Activated CD8-positive, alpha-beta T cell treated with anti-CD3 and anti-CD28 coated beads, Interleukin-2, amount 10 ng/mL, durations not matched to agents 7 days and 5 days (primary cell): ENCODE measurements around the gene EPB41L4B. TPM values are rescaled to one million over a fixed set of nuclear protein-coding genes. Genes with fewer than 3 reads are reported as not detected.
"Not testable (repeated sequence)": the region's sequence is repeated elsewhere in the genome, so short reads cannot be mapped to it uniquely, and the experiment has no call there.

ENCODE experiments used
- ATAC-seq: fragments of 150-1000 bp; cut with Tn5 transposase; one replicate; pipeline ENCODE4 v1.10.0; 2021; ENCODE audit warnings: moderate library complexity
- CTCF ChIA-PET: fragments of 350-600 bp; sonication (Branson Sonifier 250); formaldehyde crosslinking; loops from one replicate; lab custom pipeline; 2021; ENCODE audit warnings: antibody characterized with exemption; lab: Charles Lee
- POLR2A ChIA-PET: fragments of 350-600 bp; sonication (Branson Sonifier 250); formaldehyde crosslinking; loops from one replicate; lab custom pipeline; 2021; ENCODE audit warnings: antibody characterized with exemption; lab: Charles Lee
- DNase-seq: peaks from one replicate; pipeline ENCODE4 v3.0.0-alpha.2; 2020
- H3K27ac Mint-ChIP-seq: one replicate; pipeline ENCODE4 v1.8.0; 2021; ENCODE audit warnings: mild to moderate bottlenecking, mixed read lengths
- H3K27me3 Mint-ChIP-seq: one replicate; pipeline ENCODE4 v1.8.0; 2021; ENCODE audit warnings: low read depth, mixed read lengths
- H3K36me3 Mint-ChIP-seq: one replicate; pipeline ENCODE4 v1.8.0; 2021; ENCODE audit warnings: low read depth, mixed read lengths
- H3K4me1 Mint-ChIP-seq: one replicate; pipeline ENCODE4 v1.8.0; 2021; ENCODE audit warnings: low read depth, mixed read lengths
- H3K4me3 Mint-ChIP-seq: one replicate; pipeline ENCODE4 v1.8.0; 2021; ENCODE audit warnings: mild to moderate bottlenecking, mixed read lengths
- H3K9me3 Mint-ChIP-seq: one replicate; pipeline ENCODE4 v1.8.0; 2022; ENCODE audit warnings: mixed read lengths; ENCODE audit not compliant: insufficient read depth
- total RNA-seq, 2 experiments: library from RNA; stranded (reverse); gene quantifications; one replicate each; pipeline ENCODE4 v1.2.3, GENCODE V29; 2021

The EPB41L4B gene
- total RNA-seq, 2 experiments from 2014 or later, result not detected

DNA sequence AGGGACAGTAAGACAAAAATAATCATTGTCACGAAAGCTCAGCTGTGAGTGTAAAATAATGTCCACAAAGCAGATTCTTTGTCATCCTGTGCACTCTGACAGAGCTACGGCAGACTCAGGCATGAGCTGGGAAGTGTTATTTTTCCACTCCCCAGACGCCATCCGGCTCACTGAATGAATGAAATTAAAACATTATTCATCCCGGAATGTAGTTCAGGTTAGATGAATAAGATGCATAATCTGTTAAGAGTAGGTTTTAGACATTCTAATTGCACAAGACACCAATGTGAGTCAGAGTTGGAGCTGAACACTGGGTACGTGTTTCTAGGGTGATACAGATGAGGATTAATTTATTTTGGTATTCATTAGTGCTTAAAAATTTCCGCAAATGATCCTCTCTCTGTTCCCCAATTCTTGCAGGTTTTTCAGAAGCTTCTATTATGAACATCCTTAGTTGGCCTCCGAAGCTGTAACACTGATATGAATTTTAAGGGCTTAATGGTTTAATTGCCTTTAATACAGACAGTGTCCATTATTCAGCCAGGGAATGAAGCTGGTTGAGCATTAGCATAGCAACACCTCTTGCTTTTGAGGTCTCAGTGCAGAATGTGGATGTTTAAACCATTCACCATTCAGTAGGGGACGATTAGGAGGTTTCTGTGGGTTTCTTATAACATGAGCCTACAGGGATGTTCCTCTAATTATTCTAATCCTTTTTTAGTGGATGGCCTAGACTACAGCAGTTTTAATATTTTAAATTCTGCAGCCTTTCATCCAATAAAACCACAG is 88.2 kb downstream of the EPB41L4B start:
- Mint-ChIP-seq H3K9me3 (no peaks in the 10 kb centered on the region), H3K4me3 (no peak overlapping the region), H3K27ac (no peak overlapping the region), H3K36me3 (no peaks in the 10 kb centered on the region), H3K27me3 (peaks cover 29% of the 10 kb centered on the region), H3K4me1 (no peaks in the 10 kb centered on the region)
- ChIA-PET CTCF (no interaction called here), POLR2A (no interaction called here)
- DNase-seq (no peak), ATAC-seq (no peak)

DNA sequence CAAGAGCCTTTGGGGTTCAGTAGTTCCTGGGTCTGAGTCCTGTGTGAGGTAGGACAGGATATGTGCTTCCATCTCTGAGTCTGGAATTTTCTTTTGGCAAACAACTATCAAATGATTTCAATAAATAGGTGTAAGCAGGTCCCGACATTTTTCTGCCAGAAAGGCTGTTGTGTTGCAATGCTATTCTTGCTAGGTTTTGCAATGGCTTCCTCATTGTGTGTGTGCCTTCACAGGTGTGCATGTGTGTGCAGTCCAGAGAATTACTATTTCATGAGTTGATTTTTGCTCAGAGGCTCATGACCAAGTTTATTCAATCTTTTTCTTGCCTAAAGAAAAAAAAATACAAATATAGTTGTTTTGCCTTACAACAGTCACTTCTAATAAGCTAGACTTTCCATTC is 89.3 kb downstream of the EPB41L4B start:
- ChIA-PET CTCF (no interaction called here), POLR2A (no interaction called here)
- Mint-ChIP-seq H3K27ac (no peak overlapping the region), H3K9me3 (no peaks in the 10 kb centered on the region), H3K4me3 (no peak overlapping the region), H3K27me3 (peaks cover 23% of the 10 kb centered on the region), H3K4me1 (no peaks in the 10 kb centered on the region), H3K36me3 (no peaks in the 10 kb centered on the region)
- no peak for DNase-seq
- no peak for ATAC-seq

DNA sequence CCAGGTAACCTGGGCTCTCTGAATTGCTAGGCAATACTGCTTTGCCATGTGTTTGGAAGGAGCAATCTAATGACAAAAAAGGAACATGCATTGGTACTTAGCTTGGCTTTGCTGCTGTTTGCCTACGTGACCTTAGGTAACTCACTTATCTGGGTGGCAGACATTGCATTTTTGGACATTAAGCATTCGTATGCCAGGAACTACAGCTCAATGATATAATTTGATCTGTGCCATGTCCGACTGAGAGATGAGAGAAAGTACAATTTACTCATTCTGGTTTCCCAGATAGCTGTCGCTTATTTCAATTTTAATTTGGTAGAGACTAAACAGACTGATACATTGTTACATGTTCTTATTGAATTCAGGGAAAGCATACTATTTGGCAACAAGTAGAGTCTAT is 90.6 kb downstream of the EPB41L4B start:
- no peaks in the 10 kb centered on the region for H3K9me3 Mint-ChIP-seq
- DNase-seq, result no peak
- POLR2A ChIA-PET, result no interaction called here
- no peaks in the 10 kb centered on the region for H3K4me1 Mint-ChIP-seq
- H3K36me3 Mint-ChIP-seq, result no peaks in the 10 kb centered on the region
- CTCF ChIA-PET, result interaction anchor here (0.9 kb wide), 1 partner anchor 14 kb away, joined by 3 read pairs; no protein-coding TSS in a partner anchor
- H3K4me3 Mint-ChIP-seq, result no peak overlapping the region
- peaks cover 22% of the 10 kb centered on the region for H3K27me3 Mint-ChIP-seq
- ATAC-seq, result no peak
- H3K27ac Mint-ChIP-seq, result no peak overlapping the region

DNA sequence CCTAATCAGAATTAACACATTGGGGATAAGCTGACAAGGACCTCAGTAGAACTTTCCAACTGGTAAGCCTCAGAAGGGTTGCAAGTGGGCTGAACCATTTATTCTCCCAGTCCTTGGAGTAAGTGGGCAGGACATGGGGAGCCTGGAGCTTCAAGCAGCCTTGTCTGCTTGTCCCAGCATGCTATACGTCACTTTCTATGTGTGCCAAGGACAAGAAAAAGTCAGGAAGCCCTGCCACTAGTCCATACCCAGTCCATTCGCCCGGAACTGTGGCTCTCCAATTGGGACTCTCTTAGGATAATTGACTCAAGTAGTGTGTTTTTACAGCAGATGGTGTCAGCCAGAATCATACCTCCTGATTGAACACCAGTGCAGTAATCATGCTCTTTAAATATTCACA is 91.2 kb downstream of the EPB41L4B start:
- CTCF ChIA-PET, result interaction anchor here (0.9 kb wide), 1 partner anchor 14 kb away, joined by 3 read pairs; no protein-coding TSS in a partner anchor

GRCh38 chr9:109228093-109228642 is 92.7 kb downstream of the EPB41L4B start:
- H3K27ac Mint-ChIP-seq, result no peak overlapping the region
- ChIA-PET CTCF (no interaction called here), POLR2A (no interaction called here)
- H3K36me3 Mint-ChIP-seq, result no peaks in the 10 kb centered on the region
- peaks cover 17% of the 10 kb centered on the region for H3K27me3 Mint-ChIP-seq
- no peaks in the 10 kb centered on the region for H3K9me3 Mint-ChIP-seq
- DNase-seq, result no peak
- no peak for ATAC-seq
- H3K4me1 Mint-ChIP-seq, result no peaks in the 10 kb centered on the region
- H3K4me3 Mint-ChIP-seq, result no peak overlapping the region

More for the DNA sequence above, 91.2 kb downstream of the EPB41L4B start:
- ATAC-seq (no peak), DNase-seq (no peak)
- no peaks in the 10 kb centered on the region for H3K4me1 Mint-ChIP-seq
- H3K36me3 Mint-ChIP-seq, result no peaks in the 10 kb centered on the region
- no peak overlapping the region for H3K4me3 Mint-ChIP-seq
- POLR2A ChIA-PET, result no interaction called here
- no peak overlapping the region for H3K27ac Mint-ChIP-seq
- no peaks in the 10 kb centered on the region for H3K9me3 Mint-ChIP-seq
- H3K27me3 Mint-ChIP-seq, result peaks cover 20% of the 10 kb centered on the region

DNA sequence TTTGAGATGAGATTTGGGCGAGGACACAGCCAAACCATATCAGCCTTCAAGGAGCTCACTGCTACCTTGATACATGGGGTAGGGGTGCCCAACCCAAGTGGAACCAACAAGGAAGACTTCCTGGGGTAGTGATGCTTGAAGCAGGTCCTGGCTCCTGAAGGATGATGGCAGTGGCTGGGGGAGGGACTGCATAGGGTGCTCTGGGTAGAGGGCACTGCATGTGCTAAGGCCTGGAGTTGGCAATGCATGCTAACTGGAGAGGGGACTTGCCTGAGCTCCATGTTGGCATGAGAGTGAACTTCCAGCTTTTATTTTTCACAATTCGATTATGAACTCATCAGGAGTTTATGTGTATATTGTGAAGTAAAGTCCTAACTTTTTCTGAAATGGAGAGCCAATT is 95.2 kb downstream of the EPB41L4B start:
- Mint-ChIP-seq H3K27me3 (peaks cover 15% of the 10 kb centered on the region), H3K9me3 (no peaks in the 10 kb centered on the region), H3K36me3 (no peaks in the 10 kb centered on the region), H3K4me3 (no peak overlapping the region), H3K27ac (no peak overlapping the region), H3K4me1 (no peaks in the 10 kb centered on the region)
- DNase-seq, result no peak
- ChIA-PET POLR2A (no interaction called here), CTCF (no interaction called here)
- ATAC-seq, result no peak

DNA sequence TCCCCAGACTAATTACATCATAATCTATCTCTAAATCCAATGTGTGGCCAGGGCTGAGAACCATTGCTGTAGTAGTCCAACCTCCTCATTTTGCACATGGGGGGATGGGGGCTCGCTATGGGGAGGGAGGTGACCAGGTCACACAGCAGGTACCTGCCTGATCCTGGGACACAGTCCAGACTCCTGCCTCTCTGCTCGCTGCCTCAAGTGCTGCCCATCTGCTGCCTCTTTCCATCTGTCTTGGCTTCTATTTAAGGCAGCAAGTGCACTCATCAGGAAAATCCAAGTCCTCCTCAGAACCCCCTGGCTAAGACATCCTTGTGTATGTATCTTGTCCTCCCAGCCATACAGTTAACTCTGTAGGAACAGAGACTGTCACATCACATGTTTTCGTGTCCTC is 96.1 kb downstream of the EPB41L4B start:
- Mint-ChIP-seq H3K36me3 (no peaks in the 10 kb centered on the region), H3K27ac (no peak overlapping the region), H3K27me3 (peaks cover 16% of the 10 kb centered on the region), H3K9me3 (no peaks in the 10 kb centered on the region), H3K4me3 (no peak overlapping the region), H3K4me1 (no peaks in the 10 kb centered on the region)
- ChIA-PET CTCF (no interaction called here), POLR2A (no interaction called here)
- ATAC-seq (no peak), DNase-seq (no peak)

GRCh38 chr9:109218242-109218641 is 102.6 kb downstream of the EPB41L4B start:
- H3K36me3 Mint-ChIP-seq, H3K4me3 Mint-ChIP-seq, DNase-seq, H3K9me3 Mint-ChIP-seq, H3K27ac Mint-ChIP-seq, ATAC-seq, POLR2A ChIA-PET, H3K4me1 Mint-ChIP-seq, CTCF ChIA-PET: not testable (repeated sequence)
- peaks cover 25% of the 10 kb centered on the region for H3K27me3 Mint-ChIP-seq

- no peak overlapping the region for H3K4me3 Mint-ChIP-seq
- no peaks in the 10 kb centered on the region for H3K4me1 Mint-ChIP-seq
- ATAC-seq (no peak), DNase-seq (no peak)
- H3K9me3 Mint-ChIP-seq, result no peaks in the 10 kb centered on the region
- H3K27me3 Mint-ChIP-seq, result peaks cover 24% of the 10 kb centered on the region
- POLR2A ChIA-PET, result no interaction called here
- no peak overlapping the region for H3K27ac Mint-ChIP-seq
- CTCF ChIA-PET, result no interaction called here
- H3K36me3 Mint-ChIP-seq, result no peaks in the 10 kb centered on the region
Measured at GRCh38 chr9:109214414-109214813, 106.4 kb downstream of the EPB41L4B start.

GRCh38 chr9:109213285-109214121 is 107.4 kb downstream of the EPB41L4B start:
- Mint-ChIP-seq H3K36me3 (no peaks in the 10 kb centered on the region), H3K4me1 (no peaks in the 10 kb centered on the region), H3K27me3 (peaks cover 21% of the 10 kb centered on the region), H3K27ac (no peak overlapping the region), H3K9me3 (no peaks in the 10 kb centered on the region), H3K4me3 (no peak overlapping the region)
- ATAC-seq (no peak), DNase-seq (no peak)
- CTCF ChIA-PET, result no interaction called here
- POLR2A ChIA-PET, result no interaction called here

GRCh38 chr9:109212768-109213167 is 108.1 kb downstream of the EPB41L4B start:
- H3K4me3 Mint-ChIP-seq, result no peak overlapping the region
- no peaks in the 10 kb centered on the region for H3K36me3 Mint-ChIP-seq
- H3K9me3 Mint-ChIP-seq, result no peaks in the 10 kb centered on the region
- no peak for DNase-seq
- ATAC-seq, result no peak
- no peaks in the 10 kb centered on the region for H3K4me1 Mint-ChIP-seq
- ChIA-PET CTCF (no interaction called here), POLR2A (no interaction called here)
- no peak overlapping the region for H3K27ac Mint-ChIP-seq
- H3K27me3 Mint-ChIP-seq, result peaks cover 20% of the 10 kb centered on the region

DNA sequence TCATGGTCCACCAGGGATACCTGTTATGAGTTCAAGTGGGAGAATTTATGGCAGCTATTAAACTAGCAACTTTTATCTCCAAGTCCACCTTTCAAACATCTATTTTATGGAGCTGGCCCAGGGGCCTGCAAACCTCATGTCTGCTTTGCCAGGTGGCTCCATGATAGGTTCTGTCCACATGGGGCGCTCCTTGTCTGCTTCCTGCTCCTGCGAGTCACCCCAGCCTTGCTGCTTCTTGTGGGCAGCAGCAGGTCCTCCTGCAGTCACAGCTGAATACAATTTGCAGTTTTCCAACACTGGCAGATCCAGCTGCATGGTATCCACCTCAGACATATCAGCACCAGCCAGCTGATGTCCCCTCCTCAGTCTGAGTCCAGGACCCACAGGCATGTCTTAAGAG is 114.2 kb downstream of the EPB41L4B start:
- Mint-ChIP-seq H3K4me1 (peaks cover 4% of the 10 kb centered on the region), H3K36me3 (no peaks in the 10 kb centered on the region), H3K9me3 (no peaks in the 10 kb centered on the region), H3K27ac (no peak overlapping the region), H3K27me3 (peaks cover 19% of the 10 kb centered on the region), H3K4me3 (no peak overlapping the region)
- CTCF ChIA-PET, result interaction anchor here (0.7 to 1.7 kb wide), 2 partner anchors 11 to 13 kb away, joined by 3 to 4 read pairs; no protein-coding TSS in a partner anchor
- POLR2A ChIA-PET, result no interaction called here
- ATAC-seq (no peak), DNase-seq (no peak)
